GM19468 (cell line): ENCODE data around the gene SAMD11.
"Not testable (repeated sequence)": the region's sequence is repeated elsewhere in the genome, so short reads cannot be mapped to it uniquely, and the experiment has no call there.

ENCODE experiments used
- ATAC-seq: cut with Tn5 transposase; IDR thresholded peaks from one replicate; pipeline ENCODE4 v1.9.1; 2021; ENCODE audit warnings: mild to moderate bottlenecking, moderate library complexity, moderate number of reproducible peaks; ENCODE audit not compliant: unreplicated experiment; ENCODE audit errors: extremely low read depth

The SAMD11 gene

GRCh38 chr1:942864-943533 is 19.3 kb downstream of the SAMD11 start:
- no peak for ATAC-seq

DNA sequence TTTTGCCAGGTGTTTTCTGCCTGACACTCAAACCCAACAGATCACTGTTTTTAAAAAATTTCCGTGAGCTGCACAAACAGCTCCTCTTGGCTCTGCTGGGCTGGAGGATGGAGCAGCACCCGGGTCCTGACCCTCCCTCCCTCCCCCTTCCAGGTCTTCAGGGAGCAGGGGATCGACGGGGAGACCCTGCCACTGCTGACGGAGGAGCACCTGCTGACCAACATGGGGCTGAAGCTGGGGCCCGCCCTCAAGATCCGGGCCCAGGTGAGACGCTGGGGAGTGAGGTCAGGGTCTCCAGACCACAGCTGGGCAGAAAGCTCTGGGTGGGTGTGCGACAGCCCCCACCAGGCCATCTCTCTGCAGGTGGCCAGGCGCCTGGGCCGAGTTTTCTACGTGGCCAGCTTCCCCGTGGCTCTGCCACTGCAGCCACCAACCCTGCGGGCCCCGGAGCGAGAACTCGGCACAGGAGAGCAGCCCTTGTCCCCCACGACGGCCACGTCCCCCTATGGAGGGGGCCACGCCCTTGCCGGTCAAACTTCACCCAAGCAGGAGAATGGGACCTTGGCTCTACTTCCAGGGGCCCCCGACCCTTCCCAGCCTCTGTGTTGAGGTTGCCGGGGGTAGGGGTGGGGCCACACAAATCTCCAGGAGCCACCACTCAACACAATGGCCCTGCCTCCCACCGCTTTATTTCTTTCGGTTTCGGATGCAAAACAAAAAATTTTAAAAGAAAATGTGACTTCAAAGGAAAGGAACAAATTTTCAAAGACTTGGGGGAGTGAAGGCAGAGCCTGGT is 20.0 kb downstream of the SAMD11 start:
- ATAC-seq: no peak

DNA sequence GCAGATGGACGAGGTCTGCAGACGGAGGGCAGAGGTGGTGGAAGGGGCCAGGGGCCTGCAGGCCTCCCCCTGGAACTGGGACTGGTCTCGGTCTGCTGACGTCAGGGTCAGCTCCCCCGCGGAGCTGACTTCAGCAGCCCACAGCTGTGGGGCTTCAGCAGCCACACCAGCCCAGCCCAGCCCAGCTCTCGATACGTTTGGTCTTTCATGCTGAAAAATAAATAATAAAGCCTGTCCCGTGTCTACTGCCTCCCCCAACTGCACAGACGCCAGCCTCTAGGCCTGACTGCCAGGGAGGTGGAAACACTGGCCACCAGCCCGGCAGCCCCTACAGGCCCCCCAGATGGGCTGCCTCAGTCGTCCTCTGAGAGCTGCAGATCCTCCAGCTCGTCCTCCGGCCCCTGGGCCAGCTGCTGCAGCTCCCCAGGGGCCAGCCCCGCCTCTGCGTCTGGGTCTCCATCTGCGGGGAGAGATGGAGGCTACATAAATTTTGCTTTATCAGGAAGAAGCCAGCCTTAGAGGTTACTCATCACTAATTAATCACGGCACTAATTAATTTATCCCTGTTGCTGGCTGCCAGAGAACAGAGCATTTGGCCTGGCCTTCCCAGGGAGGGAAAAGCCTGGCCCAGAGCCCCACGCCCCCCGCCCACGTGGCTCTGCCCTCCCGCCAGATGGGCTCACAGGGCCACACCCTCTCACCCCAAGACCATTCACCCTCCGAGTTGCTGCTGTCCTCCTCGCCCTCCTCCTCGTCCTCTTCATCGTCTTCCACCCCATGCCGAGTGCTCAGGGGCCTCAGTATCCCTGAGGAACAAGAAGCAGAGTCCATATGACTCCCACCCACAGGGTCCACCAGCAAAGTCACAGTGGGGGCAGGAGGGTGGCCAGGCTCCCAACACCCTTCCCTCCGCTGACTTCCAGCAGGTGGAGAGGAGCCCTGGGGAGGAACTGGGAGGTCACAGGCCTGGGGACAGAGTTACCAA is 20.9 kb downstream of the SAMD11 start:
- ATAC-seq: no peak

DNA sequence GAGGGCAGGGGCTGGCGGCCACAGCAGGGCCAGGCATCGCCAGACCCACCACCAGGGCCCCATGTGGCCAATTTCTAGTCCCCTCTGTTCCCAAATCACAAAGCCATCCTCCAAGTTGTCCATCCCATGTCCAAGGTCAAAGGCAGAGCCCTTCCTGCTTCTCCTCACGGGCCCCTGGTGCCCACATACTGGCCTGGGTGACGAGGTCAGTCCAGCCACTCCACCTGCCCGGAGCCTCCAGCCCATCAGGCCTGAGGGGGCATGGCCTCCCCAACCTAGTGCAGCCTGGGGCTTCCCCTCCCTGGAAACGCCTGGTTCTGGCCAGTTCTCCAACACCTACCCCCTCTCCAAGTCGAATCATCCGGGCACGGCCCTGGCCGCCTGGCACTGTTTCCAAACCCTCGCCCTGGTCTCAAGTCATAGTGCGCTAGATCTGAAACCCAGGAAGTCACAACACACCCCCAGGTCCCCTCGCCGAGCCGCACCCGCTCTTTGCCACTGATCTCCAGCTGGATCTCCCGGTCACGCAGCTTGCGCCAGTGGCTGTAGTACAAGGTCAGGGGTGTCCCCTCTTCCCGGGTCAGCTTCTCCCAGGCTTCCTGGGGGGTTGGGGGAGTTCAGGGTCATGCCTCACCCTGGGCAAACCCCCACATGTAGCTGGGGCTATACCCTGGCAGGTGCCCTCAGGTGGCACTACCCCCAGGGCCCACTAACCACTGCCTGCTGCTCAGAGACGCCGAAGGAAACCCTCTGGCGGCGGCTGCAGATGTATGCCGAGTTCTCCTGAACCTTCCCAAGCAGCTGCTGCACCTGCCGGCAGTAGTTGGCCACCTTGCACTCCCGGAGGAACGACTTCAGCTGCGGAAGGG is 22.2 kb downstream of the SAMD11 start:
- no peak for ATAC-seq

- not testable (repeated sequence) for ATAC-seq
Observed at GRCh38 chr1:946811-947210, 23.1 kb downstream of the SAMD11 start.

- no peak for ATAC-seq
Observed at GRCh38 chr1:947958-948357, 24.2 kb downstream of the SAMD11 start.

DNA sequence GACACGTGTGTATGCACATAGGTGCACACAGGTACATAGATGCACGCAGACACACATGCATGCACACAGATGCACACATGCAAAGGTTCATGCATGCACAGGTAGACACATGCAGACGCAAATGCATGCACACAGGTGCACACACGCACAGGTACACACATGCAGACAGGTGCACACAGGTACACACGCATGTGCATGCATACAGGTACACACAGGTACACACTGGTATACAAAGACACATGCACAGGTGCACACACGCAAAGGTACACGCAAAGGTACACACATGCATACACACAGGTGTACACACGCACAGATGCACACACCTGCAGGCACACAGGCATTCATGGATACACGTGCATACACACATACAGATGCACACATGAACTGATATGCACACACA is 26.5 kb downstream of the SAMD11 start:
- no peak for ATAC-seq

DNA sequence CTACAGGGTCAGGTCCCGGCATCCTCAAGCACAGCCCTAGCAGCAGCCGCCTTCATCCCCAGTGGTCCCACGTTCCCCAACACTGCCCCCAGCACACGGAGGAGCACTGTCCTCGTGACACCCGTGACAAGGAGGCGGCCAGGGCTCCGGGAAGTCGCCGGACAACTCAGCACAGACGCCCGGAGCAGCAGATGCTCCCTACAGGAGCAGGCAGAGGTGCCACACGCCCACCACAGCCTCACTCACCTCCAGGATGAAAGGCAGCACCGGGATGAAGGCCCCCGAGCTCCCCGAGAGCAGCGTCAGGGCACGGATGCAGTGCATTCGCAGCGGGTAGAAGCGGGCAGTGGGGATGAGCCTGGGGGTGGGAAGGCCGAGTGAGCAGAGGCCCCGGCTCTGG is 27.2 kb downstream of the SAMD11 start:
- no peak for ATAC-seq

- no peak for ATAC-seq
Observed at GRCh38 chr1:951364-951763, 27.6 kb downstream of the SAMD11 start.

GRCh38 chr1:952201-952600 is 28.5 kb downstream of the SAMD11 start:
- no peak for ATAC-seq

- ATAC-seq: no peak
Observed at GRCh38 chr1:952603-953002, 28.9 kb downstream of the SAMD11 start.

- ATAC-seq: no peak
Observed at GRCh38 chr1:953524-954320, 30.0 kb downstream of the SAMD11 start.

- ATAC-seq: no peak
Observed at GRCh38 chr1:954927-955326, 31.2 kb downstream of the SAMD11 start.

DNA sequence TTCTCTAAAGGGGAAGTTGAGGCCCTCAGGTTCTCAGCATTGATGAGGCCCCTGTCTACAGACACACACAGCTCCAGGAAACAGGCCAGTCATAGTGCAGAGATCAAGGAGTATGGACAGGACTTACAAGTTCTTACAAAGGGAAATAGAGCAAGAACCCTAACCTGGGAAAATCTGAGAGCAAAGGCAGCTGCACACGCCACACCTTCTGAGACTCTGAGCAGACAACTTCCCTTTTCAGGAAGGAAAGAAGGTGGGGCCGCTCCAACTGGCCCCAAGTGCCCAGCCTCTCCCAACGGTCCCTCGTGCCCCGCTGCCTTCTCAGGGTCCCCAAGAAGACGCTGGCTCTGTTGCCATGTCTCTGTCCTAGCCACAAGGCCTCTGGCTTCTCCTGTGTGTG is 31.8 kb downstream of the SAMD11 start:
- ATAC-seq: no peak

GRCh38 chr1:956636-957035 is 32.9 kb downstream of the SAMD11 start:
- ATAC-seq: no peak

DNA sequence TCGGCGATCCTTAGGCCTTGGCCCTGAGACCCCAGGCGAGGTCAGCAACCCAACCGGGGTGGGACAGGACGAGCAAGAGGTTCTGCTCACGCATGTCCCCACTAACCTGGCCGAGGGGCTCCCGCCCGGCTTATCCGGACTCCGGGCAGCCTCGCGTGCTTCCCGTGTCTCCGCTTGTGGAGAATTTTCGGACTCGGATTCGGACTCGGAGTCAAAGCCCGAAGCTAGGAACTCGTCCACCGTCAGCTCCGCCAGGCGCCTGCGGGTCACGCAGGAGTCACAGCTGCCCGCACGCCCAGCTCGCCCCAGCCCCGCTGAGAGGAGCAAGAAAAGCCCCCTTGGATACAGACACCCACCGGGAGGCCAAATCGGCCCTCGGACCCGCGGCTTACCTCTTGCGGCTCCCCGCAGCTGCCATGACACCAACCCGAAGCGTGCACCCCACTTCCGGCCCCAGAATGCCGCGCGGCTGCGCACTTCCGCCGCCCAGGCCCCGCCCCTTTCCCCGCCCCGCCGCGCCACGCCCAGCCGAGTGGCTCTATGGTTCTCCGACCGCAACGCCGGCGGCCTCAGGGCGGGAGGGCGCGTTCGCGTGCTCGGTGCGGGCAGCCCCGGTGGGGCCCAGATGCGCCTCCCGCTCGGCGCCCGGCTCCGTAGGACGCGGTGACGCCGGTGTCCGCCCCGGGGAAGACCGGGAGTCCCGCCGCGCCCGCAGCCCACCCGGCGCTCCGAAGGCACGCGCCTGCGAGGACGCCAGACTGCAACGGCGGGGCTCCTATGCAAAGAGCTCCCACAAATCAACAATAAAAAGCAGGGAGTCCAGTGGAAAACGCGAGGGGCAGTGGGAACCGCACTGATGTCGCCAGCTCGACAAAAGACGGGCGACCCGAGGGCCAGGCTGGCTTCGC is 35.4 kb downstream of the SAMD11 start, which contains the start of gene NOC2L:
Gene NOC2L, minus strand, starts transcription at position 434 of the 908 bp plus-strand sequence. Its CDS starts 16 bp downstream, at position 418.
- peak; percentile 12 for ATAC-seq

DNA sequence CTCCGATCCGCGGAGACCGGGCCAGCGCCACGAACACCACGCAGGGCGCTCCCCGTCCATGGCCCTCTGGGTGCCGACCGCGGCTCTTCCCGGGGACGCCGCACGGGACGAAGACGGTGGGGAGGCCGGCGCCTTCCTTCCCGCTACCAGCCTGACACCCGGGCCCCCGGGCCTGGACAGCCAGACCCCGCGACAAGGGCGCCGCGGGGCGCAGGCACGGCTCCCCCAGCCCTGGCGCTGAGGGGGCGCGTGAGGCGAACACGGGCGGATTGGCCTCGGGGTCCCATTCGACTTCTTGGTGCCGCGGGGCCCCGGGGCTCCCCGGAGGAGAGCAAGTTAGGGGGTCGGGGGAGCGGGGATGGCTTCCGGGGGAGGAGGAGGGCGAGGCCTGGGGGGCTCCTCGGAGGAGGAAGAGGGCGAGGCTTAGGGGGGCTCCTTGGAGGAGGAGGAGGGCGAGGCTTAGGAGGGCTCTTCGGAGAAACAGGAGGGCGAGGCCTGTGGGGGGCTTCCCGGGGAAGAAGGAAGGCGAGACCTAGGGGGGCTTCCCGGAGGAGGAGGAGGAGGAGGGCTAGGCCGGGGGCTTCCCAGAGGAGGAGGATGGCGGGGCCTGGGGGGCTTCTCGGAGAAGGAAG is 36.1 kb downstream of the SAMD11 start:
- no peak for ATAC-seq
